ENCODE data around the gene GJB2. TPM values are rescaled to one million over a fixed set of nuclear protein-coding genes. Genes with fewer than 3 reads are reported as not detected.

The GJB2 gene
- total RNA-seq, 1 experiment from 2014 or later: 12.9 TPM

GRCh38 chr13:20192158-20192835 is 441 bp downstream of the GJB2 start:
- DNase-seq (ENCODE audit: unreplicated experiment): peak; percentile 55
- H3K4me1 Mint-ChIP-seq (ENCODE audit: insufficient read depth, unreplicated experiment): peaks cover 35% of the 10 kb centered on the region
- H3K9me3 Mint-ChIP-seq (ENCODE audit: unreplicated experiment): no peaks in the 10 kb centered on the region
- intact Hi-C loops (cut with micrococcal nuclease): loop anchor here (5.0 kb wide), 1 partner anchor 1285 kb away; no protein-coding TSS in a partner anchor
- POLR2A ChIA-PET: interaction anchor here (0.7 to 1.8 kb wide), 7 partner anchors 219 to 1991 kb away, joined by 3 to 7 read pairs (median 3); partner anchors contain the start of gene IFT88
- H3K36me3 Mint-ChIP-seq (ENCODE audit: insufficient read depth, unreplicated experiment): no peaks in the 10 kb centered on the region
- H3K27ac Mint-ChIP-seq (ENCODE audit: low read depth, unreplicated experiment): no peak overlapping the region
- CTCF ChIA-PET: interaction anchor here (0.6 to 1.4 kb wide), 5 partner anchors 10 to 624 kb away, joined by 3 to 6 read pairs (median 4); no protein-coding TSS in a partner anchor
- no peak for TF ChIP-seq CTCF (IDR thresholded peaks at IDR 0.05; ENCODE audit: unreplicated experiment)
- no TSS peak for BruUV-seq (replicated peaks)
- H3K4me3 Mint-ChIP-seq (ENCODE audit: unreplicated experiment): peak overlapping the region; percentile 74
- H3K27me3 Mint-ChIP-seq (ENCODE audit: insufficient read depth, unreplicated experiment): no peaks in the 10 kb centered on the region

DNA sequence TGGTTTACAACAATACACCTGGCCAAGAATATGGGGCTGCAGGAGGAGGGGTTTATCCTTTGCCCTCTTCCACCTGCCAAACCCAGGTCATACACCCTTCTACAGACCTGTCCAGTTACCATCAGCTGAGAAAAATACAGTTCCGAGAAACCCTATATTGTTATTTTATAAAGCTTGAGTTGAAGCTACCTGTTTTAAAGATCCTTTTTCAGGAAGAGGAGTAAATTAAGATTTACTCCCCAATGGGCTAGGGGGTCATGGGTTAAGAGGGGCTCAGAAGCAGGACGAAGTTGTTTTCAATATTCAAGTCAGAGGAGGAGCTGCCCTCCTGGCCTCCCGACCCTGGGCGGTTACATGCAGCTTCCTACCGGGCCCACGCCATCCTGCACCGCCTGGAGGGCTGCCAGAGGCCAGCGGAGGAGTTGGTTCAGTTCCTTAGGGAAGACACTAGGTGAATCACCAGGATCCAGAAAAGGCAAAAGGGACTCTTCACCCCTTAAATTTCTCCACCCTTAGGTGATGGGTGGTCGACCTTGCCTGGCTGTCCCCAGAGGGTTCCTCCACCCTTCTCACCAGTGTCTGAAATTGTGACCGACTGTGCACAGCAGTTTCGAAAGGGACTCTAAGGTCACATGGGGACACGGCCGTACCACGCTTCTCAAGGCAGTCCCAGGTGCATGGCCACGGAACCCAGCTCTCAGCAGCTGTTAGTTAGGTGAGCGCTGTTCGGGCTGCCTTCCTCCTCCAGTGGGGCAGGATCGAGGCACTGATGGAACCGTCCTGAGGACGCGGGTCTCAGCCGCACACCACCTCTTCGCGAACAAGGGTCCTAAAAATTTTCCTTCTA is 1.2 kb downstream of the GJB2 start:
- ChIA-PET POLR2A (interaction anchor here (0.6 to 1.8 kb wide), 10 partner anchors 8 to 1992 kb away, joined by 3 to 7 read pairs (median 3); partner anchors contain the start of gene IFT88), CTCF (interaction anchor here (0.5 to 1.4 kb wide), 10 partner anchors 10 to 625 kb away, joined by 3 to 9 read pairs (median 4); no protein-coding TSS in a partner anchor)
- H3K27ac Mint-ChIP-seq (ENCODE audit: low read depth, unreplicated experiment): peak overlapping the region; percentile 21
- H3K4me3 Mint-ChIP-seq (ENCODE audit: unreplicated experiment): peak overlapping the region; percentile 74
- no TSS peak for BruUV-seq (replicated peaks)
- peaks cover 30% of the 10 kb centered on the region for H3K4me1 Mint-ChIP-seq (ENCODE audit: insufficient read depth, unreplicated experiment)
- intact Hi-C loops (cut with micrococcal nuclease): loop anchor here (5.0 kb wide), 1 partner anchor 1286 kb away; no protein-coding TSS in a partner anchor
- no peak for TF ChIP-seq CTCF (IDR thresholded peaks at IDR 0.05; ENCODE audit: unreplicated experiment)
- peak; percentile 68 for DNase-seq (ENCODE audit: unreplicated experiment)
- H3K36me3 Mint-ChIP-seq (ENCODE audit: insufficient read depth, unreplicated experiment): no peaks in the 10 kb centered on the region
- H3K9me3 Mint-ChIP-seq (ENCODE audit: unreplicated experiment): no peaks in the 10 kb centered on the region
- no peaks in the 10 kb centered on the region for H3K27me3 Mint-ChIP-seq (ENCODE audit: insufficient read depth, unreplicated experiment)

DNA sequence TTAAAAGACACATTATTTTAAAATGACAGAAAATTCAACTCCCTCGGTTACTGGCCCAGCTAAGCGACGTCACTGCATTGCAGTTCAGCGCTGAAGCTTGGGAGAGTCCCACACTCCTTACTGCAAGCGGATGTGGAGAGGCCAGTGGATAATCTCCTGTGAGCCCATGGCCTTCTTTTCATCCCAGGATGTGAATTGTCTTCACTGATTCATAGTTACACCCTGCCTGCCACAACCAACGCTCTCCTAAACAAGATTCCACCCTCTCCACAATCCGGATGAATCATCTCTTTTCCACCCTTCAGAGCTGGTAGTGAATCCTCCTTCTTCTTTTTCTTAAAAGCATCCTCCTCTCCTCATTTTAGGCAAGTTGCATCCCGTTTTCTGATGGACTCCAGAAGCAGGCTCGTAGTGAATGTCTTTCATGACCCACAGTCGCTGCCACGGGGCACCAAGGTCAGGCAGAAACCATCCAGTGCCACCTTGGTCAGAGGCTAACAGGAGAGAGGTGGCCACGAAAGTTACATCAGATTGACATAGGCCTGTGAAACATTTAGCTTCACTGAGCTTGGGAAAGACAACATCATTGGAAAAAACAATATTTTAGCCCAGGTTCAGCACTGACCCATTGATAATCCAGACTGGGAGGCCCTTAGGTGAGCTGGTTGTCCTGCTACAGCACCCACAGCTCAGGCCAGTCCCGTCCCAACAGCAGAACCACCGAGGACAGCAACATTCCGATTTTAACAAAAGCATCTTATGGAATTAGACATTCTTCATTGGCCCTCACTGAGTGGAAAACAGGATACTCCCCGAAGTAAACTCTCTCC is 2.0 kb downstream of the GJB2 start:
- Mint-ChIP-seq H3K4me1 (ENCODE audit: insufficient read depth, unreplicated experiment) (peaks cover 27% of the 10 kb centered on the region), H3K9me3 (ENCODE audit: unreplicated experiment) (no peaks in the 10 kb centered on the region), H3K4me3 (ENCODE audit: unreplicated experiment) (peak overlapping the region; percentile 7), H3K27me3 (ENCODE audit: insufficient read depth, unreplicated experiment) (no peaks in the 10 kb centered on the region), H3K27ac (ENCODE audit: low read depth, unreplicated experiment) (peak overlapping the region; percentile 21), H3K36me3 (ENCODE audit: insufficient read depth, unreplicated experiment) (no peaks in the 10 kb centered on the region)
- ChIA-PET POLR2A (interaction anchor here (0.6 to 1.8 kb wide), 5 partner anchors 9 to 377 kb away, joined by 3 to 5 read pairs (median 5); partner anchors contain the start of gene IFT88), CTCF (interaction anchor here (0.5 to 1.3 kb wide), 7 partner anchors 9 to 733 kb away, joined by 3 to 9 read pairs (median 4); no protein-coding TSS in a partner anchor)
- intact Hi-C loops (cut with micrococcal nuclease): loop anchor here (5.0 kb wide), 1 partner anchor 1287 kb away; no protein-coding TSS in a partner anchor
- no TSS peak for BruUV-seq (replicated peaks)
- DNase-seq (ENCODE audit: unreplicated experiment): peak; percentile 77
- TF ChIP-seq CTCF (IDR thresholded peaks at IDR 0.05; ENCODE audit: unreplicated experiment): no peak

Data from MCF 10A (cell line).